Stimulated activated effector memory CD8-positive, alpha-beta T cell treated with anti-CD3 and anti-CD28 coated beads, Interleukin-12 subunit alpha, Interleukin-12 subunit beta, amount 100 ng/mL, for 72 hours (primary cell): Measurements from ENCODE around the gene ATP2B2.

Experiments
- ATAC-seq: fragments of 150-1000 bp; cut with Tn5 transposase; 2 replicates; pipeline ENCODE4 v1.10.0; 2021
- DNase-seq, 2 donors: peaks; one replicate each; pipeline ENCODE4 v3.0.0; 2021 to 2022; ENCODE audit warnings: low spot score in 2 of 2
- H3K27ac Mint-ChIP-seq: one replicate; pipeline ENCODE4 v1.8.0; 2022; ENCODE audit warnings: mild to moderate bottlenecking, mixed read lengths
- H3K36me3 Mint-ChIP-seq: one replicate; pipeline ENCODE4 v1.8.0; 2022; ENCODE audit warnings: mild to moderate bottlenecking, mixed read lengths
- H3K4me1 Mint-ChIP-seq: one replicate; pipeline ENCODE4 v1.8.0; 2022; ENCODE audit warnings: mixed read lengths
- H3K4me3 Mint-ChIP-seq: one replicate; pipeline ENCODE4 v1.8.0; 2022; ENCODE audit warnings: mild to moderate bottlenecking, mixed read lengths
- H3K9me3 Mint-ChIP-seq: one replicate; pipeline ENCODE4 v1.8.0; 2022; ENCODE audit warnings: mixed read lengths

Gene ATP2B2

GRCh38 chr3:10521772-10522441 is 16.5 kb upstream of the ATP2B2 start:
- peaks cover 5% of the 10 kb centered on the region for H3K4me1 Mint-ChIP-seq
- H3K4me3 Mint-ChIP-seq, result no peak overlapping the region
- H3K36me3 Mint-ChIP-seq, result no peaks in the 10 kb centered on the region
- no peak overlapping the region for H3K27ac Mint-ChIP-seq
- ATAC-seq, result no peak
- H3K9me3 Mint-ChIP-seq, result no peaks in the 10 kb centered on the region
- DNase-seq, result no peak

DNA sequence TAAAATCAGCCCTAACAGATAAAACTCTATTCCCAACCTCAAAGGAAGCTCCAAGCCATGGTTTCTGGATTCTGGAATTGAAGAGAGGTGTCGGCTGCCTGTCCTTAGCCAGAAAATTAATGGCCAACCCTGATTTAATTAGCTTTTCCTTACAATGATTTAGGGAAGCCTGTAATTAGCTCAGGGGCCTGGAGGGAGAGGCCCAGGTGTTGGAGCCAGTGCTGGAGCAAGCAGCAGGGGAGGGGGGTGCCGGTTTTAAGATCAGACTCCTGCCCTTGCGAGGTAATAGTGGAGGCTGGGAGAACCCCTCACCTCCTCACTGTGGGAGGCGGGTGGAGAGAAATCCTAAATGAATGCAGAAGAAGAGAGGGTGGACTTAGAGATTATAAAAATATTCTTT is 14.7 kb upstream of the ATP2B2 start:
- no peaks in the 10 kb centered on the region for H3K36me3 Mint-ChIP-seq

GRCh38 chr3:10519236-10519635 is 13.8 kb upstream of the ATP2B2 start:
- ATAC-seq, result no peak
- DNase-seq, result no peak

More for the DNA sequence above, 14.7 kb upstream of the ATP2B2 start:
- ATAC-seq (no peak), DNase-seq (no peak)
- H3K9me3 Mint-ChIP-seq, result no peaks in the 10 kb centered on the region
- H3K27ac Mint-ChIP-seq, result no peak overlapping the region
- H3K4me3 Mint-ChIP-seq, result no peak overlapping the region
- peaks cover 5% of the 10 kb centered on the region for H3K4me1 Mint-ChIP-seq

DNA sequence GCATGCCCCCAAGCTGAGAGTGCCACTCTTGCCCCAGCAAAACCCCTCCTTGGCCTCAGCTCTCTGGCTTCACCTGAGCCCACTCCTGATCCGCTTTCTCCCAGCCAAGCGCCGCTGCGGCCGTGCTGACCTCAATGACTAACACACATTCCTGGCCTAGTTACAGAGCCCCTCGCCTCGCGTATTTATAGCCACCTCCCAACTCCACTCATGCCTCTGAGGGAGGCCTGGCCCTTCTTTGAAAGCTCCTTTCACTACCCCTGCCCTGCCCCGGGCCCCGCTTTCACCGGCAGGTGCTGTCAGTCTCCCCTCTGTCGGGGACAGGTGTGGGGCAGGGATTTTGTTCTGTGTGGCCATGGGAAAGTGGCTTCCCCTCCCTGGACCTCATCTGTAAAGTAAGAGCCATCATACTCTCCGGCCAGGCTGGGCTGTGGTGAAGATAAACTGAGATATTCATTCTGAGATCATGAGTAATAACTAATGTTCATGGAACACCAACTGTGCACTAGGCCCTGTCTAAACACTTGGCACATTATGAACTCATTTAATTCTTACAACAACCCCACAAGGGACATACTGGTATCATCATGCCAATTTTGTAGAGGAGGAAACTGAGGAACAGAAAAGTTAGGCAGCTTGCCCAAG is 13.2 kb upstream of the ATP2B2 start:
- ATAC-seq (peak; percentile 42), DNase-seq (no peak)
- H3K4me3 Mint-ChIP-seq, result no peak overlapping the region
- peak overlapping the region; percentile 55 for H3K27ac Mint-ChIP-seq
- no peaks in the 10 kb centered on the region for H3K36me3 Mint-ChIP-seq
- H3K4me1 Mint-ChIP-seq, result peaks cover 9% of the 10 kb centered on the region
- H3K9me3 Mint-ChIP-seq, result no peaks in the 10 kb centered on the region

More at GRCh38 chr3:10519236-10519635, 13.8 kb upstream of the ATP2B2 start:
- Mint-ChIP-seq H3K4me3 (no peak overlapping the region), H3K27ac (no peak overlapping the region), H3K4me1 (peaks cover 9% of the 10 kb centered on the region), H3K36me3 (no peaks in the 10 kb centered on the region), H3K9me3 (no peaks in the 10 kb centered on the region)

- no peak overlapping the region for H3K4me3 Mint-ChIP-seq
- peaks cover 9% of the 10 kb centered on the region for H3K4me1 Mint-ChIP-seq
- H3K9me3 Mint-ChIP-seq, result no peaks in the 10 kb centered on the region
- no peak overlapping the region for H3K27ac Mint-ChIP-seq
- ATAC-seq (no peak), DNase-seq (no peak)
- no peaks in the 10 kb centered on the region for H3K36me3 Mint-ChIP-seq
These were observed 12.2 kb upstream of the ATP2B2 start for GRCh38 chr3:10517627-10518026.

DNA sequence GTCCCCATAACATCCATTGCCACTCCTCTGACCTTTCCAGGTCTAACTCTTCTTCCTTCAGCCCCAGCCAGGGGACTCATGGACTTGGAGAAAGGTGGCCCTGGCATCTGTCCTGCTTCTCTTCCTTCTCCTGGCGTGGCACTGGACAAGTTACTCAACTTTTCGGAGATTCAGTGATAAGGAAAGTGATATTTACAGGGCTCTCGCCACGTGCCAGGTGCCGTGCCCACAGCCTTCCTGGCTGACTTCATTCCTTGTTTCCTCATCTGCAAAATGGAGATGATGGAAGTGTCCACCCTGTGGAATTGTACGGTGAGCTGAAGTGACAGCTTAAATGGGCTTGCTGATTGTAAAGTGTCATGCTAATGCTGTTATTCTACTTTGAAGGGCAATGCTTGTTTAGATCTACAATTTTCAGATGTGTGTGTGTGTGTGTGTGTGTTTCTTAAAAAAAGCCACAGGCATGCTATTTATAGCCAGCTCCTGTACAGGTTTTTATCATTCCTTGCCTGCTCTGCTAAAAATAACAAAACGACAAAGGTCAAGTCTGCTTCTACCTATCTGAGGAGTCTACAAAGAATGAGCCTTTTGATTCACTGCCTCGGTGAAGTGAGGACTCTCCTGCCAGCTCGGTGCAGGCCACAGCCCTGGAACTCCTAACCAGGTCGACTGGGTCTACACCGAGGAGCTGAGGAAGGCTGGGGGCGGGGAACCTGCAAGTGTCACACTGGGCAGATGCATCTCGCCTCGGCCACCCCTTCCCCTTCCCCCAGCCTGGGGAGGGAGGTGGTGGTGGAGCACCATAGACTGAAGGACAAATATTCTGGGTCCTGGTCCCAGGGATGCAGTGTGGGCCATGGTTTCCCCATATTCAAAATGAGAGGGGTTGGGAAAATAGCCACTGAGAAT is 11.4 kb upstream of the ATP2B2 start:
- Mint-ChIP-seq H3K4me1 (peaks cover 9% of the 10 kb centered on the region), H3K9me3 (no peaks in the 10 kb centered on the region), H3K36me3 (no peaks in the 10 kb centered on the region), H3K4me3 (no peak overlapping the region), H3K27ac (no peak overlapping the region)
- DNase-seq (no peak), ATAC-seq (no peak)

DNA sequence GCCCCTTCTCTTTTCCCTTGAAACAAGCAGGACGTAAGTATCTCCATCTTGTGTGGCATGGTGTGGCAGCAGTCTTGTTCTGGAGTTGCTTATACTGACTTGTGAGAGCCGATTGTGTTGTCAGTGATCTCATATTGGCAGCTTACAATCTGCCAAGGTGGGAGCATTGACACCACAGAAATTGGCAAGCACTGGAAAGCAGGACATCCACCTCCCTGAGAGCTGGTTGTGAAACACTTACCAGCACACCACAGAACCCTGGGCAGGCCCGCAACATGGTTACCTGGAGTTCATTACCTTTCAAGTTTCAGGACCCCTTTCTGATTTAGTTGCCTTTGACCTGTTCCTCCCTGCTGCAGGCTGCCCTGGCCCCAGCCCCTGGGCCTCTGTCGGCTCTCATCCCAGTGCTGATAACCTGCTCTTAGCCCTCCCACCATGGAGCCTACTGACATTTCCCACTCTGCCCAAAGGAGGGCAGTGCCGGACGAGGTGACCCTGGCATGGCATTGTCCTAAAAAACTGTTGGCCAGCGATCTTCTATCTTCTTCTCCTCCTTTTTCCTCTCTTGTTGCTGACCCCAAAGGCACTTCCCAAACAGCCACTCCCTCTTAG is 10.6 kb upstream of the ATP2B2 start:
- H3K27ac Mint-ChIP-seq, result no peak overlapping the region
- no peak overlapping the region for H3K4me3 Mint-ChIP-seq
- ATAC-seq (no peak), DNase-seq (no peak)
- H3K4me1 Mint-ChIP-seq, result peaks cover 9% of the 10 kb centered on the region
- H3K36me3 Mint-ChIP-seq, result no peaks in the 10 kb centered on the region
- no peaks in the 10 kb centered on the region for H3K9me3 Mint-ChIP-seq

DNA sequence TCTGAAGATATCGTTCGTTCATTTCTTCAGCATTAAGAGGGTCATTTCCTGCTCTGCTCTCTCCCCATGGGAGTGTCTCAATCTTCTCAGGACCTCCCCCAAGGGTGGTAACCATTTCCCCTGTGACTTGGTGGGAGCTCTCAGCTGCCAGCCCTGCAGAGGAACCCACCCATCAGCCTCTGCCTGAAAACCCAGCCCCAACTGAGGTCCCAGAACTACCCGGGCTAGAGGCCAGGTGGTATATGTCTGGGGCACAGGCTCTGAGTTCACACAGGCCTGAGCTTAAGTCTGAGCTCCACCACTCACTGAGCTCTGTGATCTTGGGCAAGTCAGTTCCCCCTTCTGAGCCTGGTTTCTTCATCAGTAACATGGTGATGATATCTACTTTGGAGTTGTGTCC is 10.0 kb upstream of the ATP2B2 start:
- Mint-ChIP-seq H3K4me3 (no peak overlapping the region), H3K36me3 (no peaks in the 10 kb centered on the region), H3K27ac (no peak overlapping the region), H3K9me3 (no peaks in the 10 kb centered on the region), H3K4me1 (peaks cover 9% of the 10 kb centered on the region)
- no peak for DNase-seq
- ATAC-seq, result no peak

GRCh38 chr3:10514407-10515069 is 9.2 kb upstream of the ATP2B2 start:
- no peak overlapping the region for H3K27ac Mint-ChIP-seq
- peaks cover 9% of the 10 kb centered on the region for H3K4me1 Mint-ChIP-seq
- DNase-seq (no peak), ATAC-seq (no peak)
- no peaks in the 10 kb centered on the region for H3K9me3 Mint-ChIP-seq
- H3K4me3 Mint-ChIP-seq, result no peak overlapping the region
- no peaks in the 10 kb centered on the region for H3K36me3 Mint-ChIP-seq

DNA sequence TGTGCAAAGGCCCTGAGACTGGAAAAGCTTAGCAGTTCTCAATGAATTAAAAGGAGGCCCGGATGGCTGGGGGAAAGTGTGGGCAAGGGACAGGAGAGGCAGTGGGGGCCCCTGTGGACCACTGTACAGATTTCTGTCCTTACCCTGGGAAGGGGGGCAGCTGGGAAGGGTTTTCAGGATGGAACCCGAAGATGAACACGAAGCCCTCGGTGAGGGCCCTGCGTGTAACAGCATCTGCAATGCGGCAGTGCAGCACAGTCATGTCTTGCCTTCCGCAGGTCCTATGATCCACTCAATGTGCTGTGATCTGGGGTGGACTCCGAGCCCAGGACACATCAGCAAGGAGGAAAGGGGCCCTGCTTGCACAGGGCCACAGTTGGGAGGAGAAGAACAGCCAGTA is 7.9 kb upstream of the ATP2B2 start:
- DNase-seq, result no peak
- H3K4me1 Mint-ChIP-seq, result peaks cover 4% of the 10 kb centered on the region
- H3K9me3 Mint-ChIP-seq, result no peaks in the 10 kb centered on the region
- H3K27ac Mint-ChIP-seq, result no peak overlapping the region
- ATAC-seq, result no peak
- H3K4me3 Mint-ChIP-seq, result no peak overlapping the region
- H3K36me3 Mint-ChIP-seq, result no peaks in the 10 kb centered on the region

- no peak for DNase-seq
- no peak overlapping the region for H3K27ac Mint-ChIP-seq
- no peaks in the 10 kb centered on the region for H3K9me3 Mint-ChIP-seq
- ATAC-seq, result no peak
- no peak overlapping the region for H3K4me3 Mint-ChIP-seq
- no peaks in the 10 kb centered on the region for H3K36me3 Mint-ChIP-seq
- H3K4me1 Mint-ChIP-seq, result peaks cover 4% of the 10 kb centered on the region
These were observed 7.3 kb upstream of the ATP2B2 start for GRCh38 chr3:10512687-10513086.

DNA sequence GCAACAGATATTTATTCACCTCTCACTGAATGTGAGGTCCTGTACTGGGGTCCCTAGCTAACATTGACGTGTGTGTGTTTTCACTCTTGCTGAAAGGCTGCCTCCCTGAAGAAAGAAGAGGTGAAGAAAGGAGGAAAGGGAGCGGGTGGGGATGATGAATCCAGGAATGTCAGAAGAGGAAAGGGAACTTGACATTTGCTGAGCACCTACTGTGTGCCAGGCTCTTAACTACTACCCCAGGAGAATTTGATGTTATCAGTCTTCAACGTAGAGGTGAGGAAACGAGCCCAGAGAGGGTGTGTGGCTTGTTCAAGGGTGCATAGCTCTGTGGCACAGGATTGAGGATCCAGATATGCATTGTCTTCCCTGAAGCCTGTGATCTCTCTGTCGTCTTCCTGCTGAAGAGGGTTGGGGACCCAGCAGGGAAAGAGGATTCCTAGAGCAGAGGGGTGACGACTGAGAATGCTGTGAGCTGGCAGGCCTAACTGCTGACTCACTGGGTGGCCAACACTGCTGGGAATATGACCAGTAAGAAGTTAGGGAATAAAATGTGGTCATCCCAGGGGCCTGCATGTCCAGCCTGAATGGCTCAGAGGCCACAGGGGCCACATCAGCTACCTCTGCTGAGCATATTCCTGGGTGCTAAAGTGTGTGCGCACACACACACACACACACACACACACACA is 6.6 kb upstream of the ATP2B2 start:
- Mint-ChIP-seq H3K9me3 (no peaks in the 10 kb centered on the region), H3K27ac (no peak overlapping the region), H3K4me3 (no peak overlapping the region), H3K4me1 (peaks cover 4% of the 10 kb centered on the region), H3K36me3 (no peaks in the 10 kb centered on the region)
- ATAC-seq, result no peak
- no peak for DNase-seq

DNA sequence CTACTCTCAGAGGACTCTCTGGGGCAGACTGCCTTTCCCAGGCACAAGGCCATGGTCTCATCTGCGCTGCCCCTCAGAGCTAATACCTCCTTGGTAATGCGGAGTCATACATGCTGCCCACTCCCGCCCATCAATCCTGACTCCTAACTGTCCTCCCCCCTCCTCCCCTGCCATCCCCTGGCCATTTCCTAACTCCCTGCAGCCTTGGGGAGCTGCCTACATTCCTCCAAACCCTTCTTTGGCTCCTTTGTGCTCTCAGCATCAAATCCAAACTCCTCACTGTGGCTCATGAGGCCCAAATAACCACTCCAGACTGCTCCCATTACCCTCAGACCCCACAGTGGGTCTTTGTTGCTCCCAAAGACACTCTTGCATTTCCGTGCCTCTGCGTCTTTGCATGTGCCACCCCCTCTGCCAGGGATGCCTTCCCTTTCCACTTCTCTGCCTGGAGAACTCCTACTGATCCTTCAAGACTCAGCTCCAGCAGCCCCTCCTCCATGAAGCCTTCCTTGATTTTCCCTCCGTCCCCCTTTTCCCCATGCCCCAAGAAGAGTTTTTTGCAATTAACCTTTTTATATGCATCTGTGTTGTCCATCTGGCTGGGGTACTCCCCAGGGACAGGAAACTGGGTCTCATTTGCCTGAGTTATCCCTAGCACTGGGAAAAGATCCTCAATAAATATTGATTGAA is 5.5 kb upstream of the ATP2B2 start:
- Mint-ChIP-seq H3K4me3 (no peak overlapping the region), H3K36me3 (no peaks in the 10 kb centered on the region), H3K9me3 (no peaks in the 10 kb centered on the region)

GRCh38 chr3:10510086-10510742 is 4.8 kb upstream of the ATP2B2 start:
- ATAC-seq (no peak), DNase-seq (no peak)
- H3K27ac Mint-ChIP-seq, result no peak overlapping the region
- H3K9me3 Mint-ChIP-seq, result no peaks in the 10 kb centered on the region
- H3K36me3 Mint-ChIP-seq, result no peaks in the 10 kb centered on the region
- peaks cover 4% of the 10 kb centered on the region for H3K4me1 Mint-ChIP-seq
- H3K4me3 Mint-ChIP-seq, result no peak overlapping the region

More for the DNA sequence above, 5.5 kb upstream of the ATP2B2 start:
- no peak for DNase-seq
- ATAC-seq, result no peak
- H3K27ac Mint-ChIP-seq, result no peak overlapping the region
- H3K4me1 Mint-ChIP-seq, result peaks cover 4% of the 10 kb centered on the region
